Skeletal muscle cell (primary cell): ENCODE results near the gene METTL16.
"Not testable (repeated sequence)": the region's sequence is repeated elsewhere in the genome, so short reads cannot be mapped to it uniquely, and the experiment has no call there.

Experiments
- DNase-seq: peaks from one replicate; pipeline ENCODE4 v3.0.0-alpha.2; 2010; ENCODE audit warnings: low read depth
- H3K4me3 ChIP-seq: 2 replicates; pipeline ENCODE4 v1.5.1; 2011; ENCODE audit warnings: low read depth, mild to moderate bottlenecking, control low read depth, low read length, moderate library complexity

The METTL16 gene

DNA sequence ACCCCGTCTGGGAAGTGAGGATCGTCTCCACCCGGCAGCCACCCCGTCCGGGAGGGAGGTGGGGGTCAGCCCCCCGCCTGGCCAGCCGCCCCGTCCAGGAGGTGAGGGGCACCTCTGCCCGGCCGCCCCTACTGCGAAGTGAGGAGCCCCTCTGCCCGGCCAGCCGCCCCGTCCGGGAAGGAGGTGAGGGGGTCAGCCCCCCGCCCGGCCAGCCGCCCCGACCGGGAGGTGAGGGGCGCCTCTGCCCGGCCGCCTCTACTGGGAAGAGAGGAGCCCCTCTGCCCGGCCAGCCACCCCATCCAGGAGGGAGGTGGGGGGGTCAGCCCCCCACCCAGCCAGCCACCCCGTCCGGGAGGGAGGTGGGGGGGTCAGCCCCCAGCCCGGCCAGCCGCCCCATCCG is 4.7 kb downstream of the METTL16 start:
- DNase-seq, H3K4me3 ChIP-seq: not testable (repeated sequence)

DNA sequence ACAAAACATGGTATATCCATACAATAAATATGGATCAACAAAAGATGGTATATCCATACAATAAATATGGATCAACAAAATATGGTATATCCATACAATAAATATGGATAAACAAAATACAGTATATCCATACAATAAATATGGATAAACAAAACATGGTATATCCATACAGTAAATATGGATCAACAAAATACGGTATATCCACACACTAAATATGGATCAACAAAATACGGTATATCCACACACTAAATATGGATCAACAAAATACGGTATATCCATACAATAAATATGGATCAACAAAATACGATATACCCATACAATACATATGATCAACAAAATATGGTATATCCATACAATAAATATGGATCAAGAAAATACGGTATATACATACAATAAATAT is 8.1 kb downstream of the METTL16 start:
- DNase-seq = no peak
- no peak overlapping the region for H3K4me3 ChIP-seq

DNA sequence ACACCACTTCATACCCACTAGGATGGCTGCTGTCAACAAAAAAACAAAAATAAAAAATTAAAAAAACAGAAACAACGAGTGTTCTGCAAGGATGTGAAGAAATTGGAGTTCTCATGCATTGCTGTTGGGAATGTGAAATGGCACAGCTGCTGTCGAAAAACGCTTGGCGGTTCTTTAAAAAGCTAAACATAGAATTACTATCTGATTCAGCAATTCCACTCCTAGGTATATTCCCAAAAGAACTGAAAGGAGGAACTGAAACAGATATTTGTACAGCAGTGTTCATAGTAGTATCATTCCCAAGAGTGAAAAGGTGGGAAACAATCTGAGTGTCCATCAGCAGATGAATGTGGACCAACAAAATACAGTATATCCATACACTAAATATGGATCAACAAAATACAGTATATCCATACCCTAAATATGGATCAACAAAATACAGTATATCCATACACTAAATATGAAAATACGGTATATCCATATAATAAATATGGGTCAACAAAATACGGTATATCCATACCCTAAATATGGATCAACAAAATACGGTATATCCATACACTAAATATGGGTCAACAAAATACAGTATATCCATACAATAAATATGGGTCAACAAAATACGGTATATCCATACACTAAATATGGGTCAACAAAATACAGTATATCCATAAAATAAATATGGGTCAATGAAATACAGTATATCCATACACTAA is 8.7 kb downstream of the METTL16 start:
- DNase-seq = no peak

DNA sequence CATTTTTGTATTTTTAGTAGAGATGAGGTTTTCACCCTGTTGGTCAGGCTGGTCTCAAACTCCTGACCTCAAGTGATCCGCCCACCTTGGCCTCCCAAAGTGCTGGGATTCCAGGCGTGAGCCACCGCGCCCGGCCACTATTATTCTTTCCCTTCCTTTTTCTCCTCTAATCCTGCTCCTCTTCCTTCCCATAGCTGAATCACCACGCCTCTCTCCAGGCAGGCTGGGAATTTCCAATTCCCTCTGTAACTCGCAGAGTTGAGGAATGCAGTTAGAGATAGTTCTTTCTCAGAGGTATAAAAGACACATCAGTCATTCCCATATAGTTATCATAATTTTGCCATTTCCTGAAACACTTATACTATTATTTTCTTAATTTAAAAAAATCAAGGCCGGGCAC is 11.2 kb downstream of the METTL16 start:
- no peak overlapping the region for H3K4me3 ChIP-seq
- no peak for DNase-seq

More for the DNA sequence above, 8.7 kb downstream of the METTL16 start:
- no peak overlapping the region for H3K4me3 ChIP-seq

DNA sequence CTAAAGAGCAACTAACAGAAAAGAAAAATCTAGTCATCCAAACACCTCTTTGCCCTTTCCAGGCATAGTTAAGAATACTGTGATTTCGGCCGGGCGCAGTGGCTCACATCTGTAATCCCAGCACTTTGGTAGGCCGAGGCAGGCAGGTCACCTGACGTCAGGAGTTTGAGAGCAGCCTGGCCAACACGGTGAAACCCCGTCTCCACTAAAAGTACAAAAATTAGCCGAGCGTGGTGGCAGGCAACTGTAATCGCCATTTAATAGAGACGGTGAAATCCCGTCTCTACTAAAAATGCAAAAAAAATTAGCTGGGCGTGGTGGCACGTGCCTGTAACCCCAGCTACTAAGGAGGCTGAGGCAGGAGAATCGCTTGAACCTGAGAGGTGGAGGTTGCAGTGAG is 22.4 kb downstream of the METTL16 start:
- DNase-seq, H3K4me3 ChIP-seq: not testable (repeated sequence)

DNA sequence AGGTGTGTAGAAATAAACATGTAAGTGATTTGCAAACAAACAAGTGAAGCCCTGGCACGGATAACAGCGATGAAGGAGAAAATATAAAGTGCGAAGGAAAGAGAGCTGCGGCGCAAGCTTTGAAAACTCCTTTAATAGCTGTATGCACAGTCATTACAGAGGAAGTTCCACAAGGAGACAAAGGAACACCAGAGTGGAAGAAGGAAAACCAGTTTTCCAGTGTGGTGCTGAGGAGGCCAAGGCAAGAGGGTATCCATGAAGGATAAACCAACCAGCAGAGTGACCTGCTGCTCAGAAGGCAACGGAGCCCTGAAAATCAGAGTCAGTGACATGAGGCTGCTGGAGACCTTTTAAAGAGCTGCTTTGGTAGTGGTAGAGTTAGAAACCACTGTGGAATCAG is 24.4 kb downstream of the METTL16 start:
- no peak overlapping the region for H3K4me3 ChIP-seq
- no peak for DNase-seq

DNA sequence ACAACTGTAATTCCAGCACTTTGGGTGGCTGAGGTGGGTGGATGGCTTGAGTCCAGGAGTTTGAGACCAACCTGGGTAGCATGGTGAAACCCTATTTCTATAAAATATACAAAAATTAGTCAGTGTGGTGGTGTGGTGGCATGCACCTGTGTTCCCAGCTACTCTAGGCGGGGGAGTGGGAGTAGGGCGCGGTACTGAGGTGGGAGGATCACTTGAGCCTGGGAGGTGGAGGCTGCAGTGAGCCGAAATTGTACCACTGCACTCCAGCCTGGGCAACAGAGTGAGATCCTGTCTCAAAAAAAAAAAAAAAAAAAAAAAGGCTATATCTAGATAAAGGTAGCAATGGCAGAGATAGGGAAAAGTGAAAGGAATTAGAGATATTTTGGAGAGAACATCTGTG is 25.0 kb downstream of the METTL16 start:
- not testable (repeated sequence) for H3K4me3 ChIP-seq, DNase-seq

DNA sequence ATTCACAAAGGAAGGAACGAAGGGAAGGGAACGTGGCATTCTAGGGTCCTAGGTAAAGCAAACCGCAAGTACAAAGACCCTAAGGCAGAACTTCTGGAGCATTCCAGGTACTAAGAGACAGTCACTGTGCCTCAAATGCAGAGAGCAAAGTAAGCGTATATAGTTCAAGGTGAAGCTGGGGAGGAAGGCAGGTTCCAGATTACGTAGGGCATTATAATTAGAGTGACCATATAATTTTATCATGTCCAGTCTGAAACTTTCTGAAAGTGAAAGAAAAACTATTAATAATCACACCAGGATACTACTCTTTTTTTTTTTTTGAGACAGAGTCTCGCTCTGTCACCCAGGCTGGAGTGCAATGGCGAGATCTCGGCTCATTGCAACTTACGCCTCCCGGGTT is 25.7 kb downstream of the METTL16 start:
- no peak overlapping the region for H3K4me3 ChIP-seq
- no peak for DNase-seq

DNA sequence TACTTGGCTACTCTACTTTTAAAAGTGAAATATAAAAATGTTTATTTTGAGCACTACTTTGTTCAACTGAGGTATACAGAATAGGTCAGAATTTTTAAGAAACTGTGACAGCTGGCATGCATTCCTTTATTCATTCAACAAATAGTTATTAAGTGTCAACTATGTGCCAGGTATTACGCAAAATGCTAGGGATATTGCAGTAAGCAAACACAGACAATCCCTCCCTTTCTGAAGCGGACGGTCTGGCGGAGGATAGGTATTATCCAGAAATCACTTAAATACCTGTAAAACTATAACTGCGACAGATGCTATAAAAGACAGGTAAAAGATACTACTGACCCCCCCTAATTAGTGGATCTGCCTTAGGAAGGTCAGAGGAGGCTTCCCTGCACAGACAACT is 26.1 kb downstream of the METTL16 start:
- peak; percentile 4 for DNase-seq
- H3K4me3 ChIP-seq = no peak overlapping the region

DNA sequence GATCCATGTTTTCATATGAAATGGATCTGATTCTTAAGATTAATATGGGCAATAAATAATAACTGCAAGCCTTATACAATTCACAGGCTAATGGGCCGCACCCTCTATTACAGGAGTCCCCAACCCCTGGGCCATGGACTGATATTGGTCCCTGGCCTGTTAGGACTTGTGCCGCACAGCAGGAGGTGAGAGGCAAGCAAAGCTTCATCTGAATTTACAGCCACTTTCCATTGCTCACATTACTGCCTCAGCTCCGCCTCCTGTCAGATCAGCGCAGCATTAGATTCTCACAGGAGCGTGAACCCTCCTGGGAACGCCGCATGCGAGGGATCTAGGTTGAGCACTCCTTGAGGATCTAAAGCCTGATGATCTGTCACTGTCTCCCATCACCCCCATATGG is 26.8 kb downstream of the METTL16 start:
- no peak overlapping the region for H3K4me3 ChIP-seq
- DNase-seq = no peak

DNA sequence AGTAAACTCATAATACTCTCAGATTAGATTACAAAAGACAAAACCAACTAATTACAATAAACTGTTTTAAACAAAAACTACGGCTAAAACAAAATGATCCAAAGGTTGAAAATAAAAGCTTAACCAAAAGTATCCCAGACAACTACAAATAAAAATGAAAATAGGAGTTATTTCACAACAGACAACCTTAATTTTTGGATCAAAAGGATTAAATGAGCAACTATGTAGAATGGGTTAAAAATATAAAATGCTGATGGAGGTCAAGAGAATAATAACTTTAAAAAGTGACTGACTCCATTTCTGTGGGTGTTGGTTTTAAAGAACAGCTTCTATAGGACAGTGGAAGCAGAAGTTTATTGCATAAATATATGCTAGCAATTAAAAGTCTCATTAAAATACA is 28.6 kb downstream of the METTL16 start:
- no peak overlapping the region for H3K4me3 ChIP-seq
- no peak for DNase-seq

DNA sequence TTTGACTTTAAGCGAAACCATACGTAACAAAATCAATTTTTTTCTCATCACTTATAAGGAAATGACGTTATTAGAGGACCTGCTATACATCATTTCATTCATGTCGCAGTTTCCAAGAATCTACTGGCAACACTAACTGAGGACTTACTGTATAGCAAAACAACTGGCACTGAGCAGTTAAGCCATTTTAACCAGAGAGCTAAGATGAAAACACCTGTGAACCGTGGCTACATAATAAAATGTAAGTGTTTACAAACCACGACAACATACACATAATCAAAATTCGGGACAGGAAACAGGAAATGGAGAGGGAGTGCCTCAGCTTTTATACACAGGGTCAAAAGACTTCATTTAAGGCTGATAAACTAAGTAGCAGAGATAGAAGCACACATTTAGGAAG is 29.5 kb downstream of the METTL16 start:
- H3K4me3 ChIP-seq = no peak overlapping the region
- DNase-seq = no peak

DNA sequence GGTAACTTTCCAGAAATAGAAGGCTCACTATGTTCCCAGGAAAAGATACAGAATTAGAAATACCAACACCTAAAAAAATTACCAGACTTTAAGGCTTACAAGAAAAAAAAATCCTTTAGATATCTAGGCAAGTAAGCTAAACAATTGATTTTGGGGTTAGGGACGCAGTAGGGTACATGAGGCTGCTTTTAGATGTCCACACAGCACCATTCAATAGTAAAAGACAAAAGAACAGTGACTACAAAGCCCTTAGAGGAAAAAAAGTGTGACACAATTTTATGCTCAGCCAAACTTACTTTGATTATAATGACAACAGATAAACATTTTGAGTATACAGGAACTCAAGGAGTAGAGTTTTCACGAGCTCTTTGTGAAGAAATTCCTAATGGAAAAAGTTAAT is 29.9 kb downstream of the METTL16 start:
- no peak overlapping the region for H3K4me3 ChIP-seq
- no peak for DNase-seq

DNA sequence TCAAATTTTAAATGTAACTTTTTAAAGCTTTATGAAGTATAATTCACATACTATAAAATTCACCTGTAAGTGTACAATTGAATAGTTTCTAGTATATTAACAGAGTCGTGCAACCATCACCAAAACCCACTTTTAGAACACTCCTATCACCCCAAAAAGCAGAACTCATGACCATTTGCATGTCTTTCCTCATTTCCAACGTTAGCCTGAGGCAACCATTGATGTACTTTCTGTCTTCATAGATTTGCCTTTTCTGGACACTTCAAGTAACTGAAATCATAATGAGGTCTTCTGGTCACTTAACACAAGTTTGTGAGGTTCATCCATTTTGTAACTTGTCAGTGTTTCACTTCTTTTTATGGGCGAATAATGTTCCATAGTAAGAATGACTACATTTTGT is 33.2 kb downstream of the METTL16 start:
- H3K4me3 ChIP-seq = no peak overlapping the region
- DNase-seq = no peak

DNA sequence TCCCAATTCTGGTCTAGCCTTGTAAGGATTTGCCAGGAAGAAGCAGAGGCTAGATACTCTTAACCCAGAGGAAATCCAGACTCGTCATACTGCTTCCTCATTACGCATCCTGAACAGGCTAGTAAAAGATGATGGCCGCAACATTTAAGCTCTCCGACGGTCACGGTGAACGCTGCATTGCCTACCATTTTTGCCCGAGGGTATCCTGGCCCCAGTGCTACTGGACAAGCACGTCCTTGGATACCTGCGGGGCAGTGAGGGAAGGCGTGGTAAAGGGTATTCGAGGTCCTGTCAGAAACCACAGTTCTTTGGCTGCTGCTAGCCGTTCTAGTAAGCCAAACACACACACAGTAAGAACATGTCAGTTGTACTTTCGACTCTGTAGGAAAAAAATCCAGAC is 36.6 kb downstream of the METTL16 start:
- H3K4me3 ChIP-seq = no peak overlapping the region
- DNase-seq = no peak

DNA sequence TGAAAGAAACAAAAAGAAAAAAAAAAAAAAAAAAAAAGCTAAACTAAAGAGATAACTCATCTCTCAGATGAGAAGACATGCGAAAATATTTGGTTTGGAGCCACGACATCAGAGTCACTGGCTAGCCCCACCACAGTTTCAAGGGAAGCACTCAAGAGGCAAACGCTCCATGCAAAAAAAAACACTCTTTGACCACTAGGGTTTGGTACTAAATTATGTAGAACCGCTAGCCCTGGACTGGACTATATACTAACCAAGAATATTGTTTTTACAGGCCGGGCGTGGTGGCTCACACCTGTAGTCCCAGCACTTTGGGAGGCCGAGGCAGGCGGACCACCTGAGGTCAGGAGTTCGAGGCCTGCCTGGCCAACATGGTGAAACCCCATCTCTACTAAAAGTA is 37.3 kb downstream of the METTL16 start:
- DNase-seq = no peak
- H3K4me3 ChIP-seq = no peak overlapping the region

DNA sequence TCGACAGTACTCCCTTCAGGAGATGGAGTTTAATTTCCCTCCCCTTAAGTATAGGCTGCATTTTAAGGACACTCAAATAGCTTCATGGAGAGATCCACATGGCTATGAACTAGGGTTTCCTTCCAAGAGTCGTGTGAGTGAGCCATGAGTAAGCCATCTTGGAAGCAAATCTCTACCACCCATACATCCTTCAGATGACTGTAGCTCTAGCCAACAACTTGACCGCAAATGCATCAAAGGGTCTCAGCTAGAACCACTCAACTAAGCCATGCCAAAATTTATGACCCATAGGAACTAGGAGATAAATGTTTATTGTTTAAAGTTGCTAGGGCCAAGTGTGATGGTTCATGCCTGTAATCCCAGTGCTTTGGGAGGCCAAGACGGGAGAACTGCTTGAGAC is 43.4 kb downstream of the METTL16 start:
- DNase-seq = peak; percentile 18
- no peak overlapping the region for H3K4me3 ChIP-seq

DNA sequence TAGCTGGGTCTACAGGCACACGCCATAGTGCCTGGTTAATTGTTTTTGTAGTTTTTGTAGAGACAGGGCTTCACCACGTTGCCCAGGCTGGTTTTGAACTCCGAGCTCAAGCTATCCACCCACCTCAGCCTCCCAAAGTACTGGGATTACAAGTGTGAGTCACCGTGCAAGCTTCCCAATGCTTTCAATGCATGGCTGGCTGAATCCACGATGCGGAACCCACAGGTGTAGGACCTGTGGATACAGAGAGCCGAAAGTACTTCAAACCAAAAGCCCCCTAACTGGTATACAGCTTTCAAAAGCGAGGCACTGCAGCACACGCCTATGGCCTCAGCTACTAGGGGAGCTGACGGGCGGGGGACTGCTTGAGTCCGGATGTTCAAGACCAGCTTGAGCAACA is 44.8 kb downstream of the METTL16 start:
- H3K4me3 ChIP-seq = no peak overlapping the region
- no peak for DNase-seq

DNA sequence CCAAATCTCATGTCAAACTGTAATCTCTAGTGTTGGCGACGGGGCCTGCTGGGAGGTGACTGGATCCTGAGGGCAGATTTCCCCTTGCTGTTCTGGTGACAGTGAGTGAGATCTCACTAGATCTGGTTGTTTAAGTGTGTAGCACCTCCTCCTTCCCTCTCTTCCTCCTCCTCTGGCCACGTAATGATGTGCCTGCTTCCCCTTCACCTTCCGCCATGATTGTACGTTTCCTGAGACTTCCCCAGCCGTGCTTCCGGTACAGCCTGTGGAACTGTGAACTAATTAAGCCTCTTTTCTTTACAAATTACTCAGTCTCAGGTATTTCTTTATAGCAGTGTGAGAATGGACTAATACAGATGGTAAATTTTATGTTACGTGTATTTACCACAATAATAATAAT is 49.2 kb downstream of the METTL16 start:
- DNase-seq = no peak
- no peak overlapping the region for H3K4me3 ChIP-seq

DNA sequence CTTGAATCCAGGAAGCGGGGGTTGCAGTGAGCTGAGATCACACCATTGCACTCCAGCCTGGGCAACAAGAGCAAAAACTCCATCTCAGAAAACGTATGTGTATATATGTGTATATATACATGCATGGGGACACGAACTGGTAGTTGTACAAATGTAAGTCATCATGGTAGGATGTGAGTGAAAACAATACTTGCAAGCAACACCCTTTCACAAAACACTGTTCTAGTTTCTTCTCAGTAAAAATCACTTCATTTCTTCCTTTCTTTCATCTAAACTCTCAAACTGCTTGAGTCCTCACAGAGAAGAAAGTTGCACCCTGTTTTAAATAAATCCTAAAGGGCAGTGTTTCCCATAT is 51.8 kb downstream of the METTL16 start:
- no peak overlapping the region for H3K4me3 ChIP-seq
- no peak for DNase-seq

DNA sequence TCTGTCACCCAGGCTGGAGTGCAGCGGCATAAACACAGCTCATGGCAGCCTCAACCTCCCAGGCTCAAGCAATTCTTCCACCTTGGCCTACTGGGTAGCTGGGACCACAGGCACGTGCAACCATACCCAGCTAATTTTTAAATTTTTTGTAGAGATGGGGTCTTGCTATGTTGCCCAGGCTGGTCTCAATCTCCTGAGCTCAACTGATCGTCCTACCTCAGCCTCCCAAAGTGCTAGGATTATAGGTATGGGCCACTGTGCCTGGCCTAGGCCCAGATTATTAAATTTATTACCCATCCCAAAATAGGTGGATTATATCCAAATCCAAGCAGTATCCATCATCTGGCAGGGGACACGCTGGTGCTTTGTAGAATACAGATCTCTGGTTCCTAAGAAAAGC is 53.8 kb downstream of the METTL16 start:
- no peak for DNase-seq
- no peak overlapping the region for H3K4me3 ChIP-seq

DNA sequence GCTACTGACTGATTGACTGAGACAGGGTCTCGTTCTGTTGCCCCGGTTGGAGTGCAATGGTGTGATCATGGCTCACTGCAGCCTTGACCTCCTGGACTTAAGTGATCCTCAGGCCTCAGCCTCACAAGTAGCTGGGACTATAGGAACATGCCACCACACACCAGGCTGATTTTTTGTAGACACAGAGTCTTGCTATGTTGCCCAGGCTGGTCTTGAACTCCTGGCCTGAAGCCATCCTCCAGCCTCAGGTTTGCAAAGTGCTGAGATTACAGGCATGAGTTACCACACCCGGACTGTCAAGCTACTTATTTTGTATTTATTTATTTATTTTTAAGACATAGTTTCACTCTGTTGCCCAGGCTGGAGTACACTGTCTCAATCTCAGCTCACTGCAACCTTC is 55.2 kb downstream of the METTL16 start:
- no peak overlapping the region for H3K4me3 ChIP-seq
- no peak for DNase-seq
